Measurements from ENCODE around the gene UBE2V1. TPM values are rescaled to one million over a fixed set of nuclear protein-coding genes. Genes with fewer than 3 reads are reported as not detected.

Gene UBE2V1
- total and polyA plus RNA-seq, 2 of the 13 experiments (the other 11 are each of a cell fraction or from before 2014, with no cell fraction given) = 81.3 to 132 TPM

DNA sequence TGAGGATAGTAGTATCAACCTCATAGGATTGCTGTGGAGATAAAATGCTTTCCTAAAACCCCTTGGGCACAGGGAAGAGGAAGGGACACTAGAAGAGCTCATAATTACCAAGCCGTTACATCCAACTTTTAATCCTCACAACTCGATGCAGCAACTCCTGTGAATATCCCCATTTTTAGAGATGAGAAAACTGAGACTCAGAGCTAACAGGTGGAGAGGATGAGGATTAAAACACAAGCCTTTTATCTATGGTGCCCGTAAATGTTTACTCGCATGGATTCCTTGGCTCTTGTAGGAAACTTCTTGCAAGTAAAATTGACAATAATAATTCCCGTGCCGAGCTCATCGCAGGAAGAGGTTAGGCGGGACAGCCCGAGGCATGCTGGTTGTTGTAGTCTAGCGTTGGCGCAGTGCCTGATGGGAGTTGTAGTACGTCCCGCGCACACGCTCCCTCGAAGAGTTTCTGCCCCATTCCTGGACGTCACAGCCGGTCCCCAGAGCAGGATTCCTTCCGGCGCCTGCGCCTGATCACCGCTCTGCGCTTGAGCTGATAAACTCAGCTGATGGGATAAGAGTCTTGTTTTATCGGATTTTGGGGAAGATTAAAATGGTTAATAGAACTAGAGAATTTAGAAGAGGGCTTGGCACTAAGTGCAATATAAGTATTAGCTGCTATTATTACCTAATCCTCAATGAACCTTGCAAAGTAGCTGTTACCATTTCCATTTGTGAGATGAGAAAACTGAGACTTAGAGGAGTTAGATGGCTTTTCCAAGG, 2.8 kb upstream of the UBE2V1 start (continued):
- no peak for TF ChIP-seq SKI (IDR thresholded peaks at IDR 0.05; ENCODE audit: partially characterized antibody)
- no peak for TF ChIP-seq ZNF83 (CRISPR knock-in tag; IDR thresholded peaks at IDR 0.05; ENCODE audit: borderline replicate concordance)
- TF ChIP-seq, protein P1, sequence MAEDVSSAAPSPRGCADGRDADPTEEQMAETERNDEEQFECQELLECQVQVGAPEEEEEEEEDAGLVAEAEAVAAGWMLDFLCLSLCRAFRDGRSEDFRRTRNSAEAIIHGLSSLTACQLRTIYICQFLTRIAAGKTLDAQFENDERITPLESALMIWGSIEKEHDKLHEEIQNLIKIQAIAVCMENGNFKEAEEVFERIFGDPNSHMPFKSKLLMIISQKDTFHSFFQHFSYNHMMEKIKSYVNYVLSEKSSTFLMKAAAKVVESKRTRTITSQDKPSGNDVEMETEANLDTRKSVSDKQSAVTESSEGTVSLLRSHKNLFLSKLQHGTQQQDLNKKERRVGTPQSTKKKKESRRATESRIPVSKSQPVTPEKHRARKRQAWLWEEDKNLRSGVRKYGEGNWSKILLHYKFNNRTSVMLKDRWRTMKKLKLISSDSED (CRISPR knock-in tag; IDR thresholded peaks at IDR 0.05) = no peak
- TF ChIP-seq GABPB1 (CRISPR knock-in tag; IDR thresholded peaks at IDR 0.05) = peak; percentile 97
- no peak; the same call in 1 of the 2 replicates for TF ChIP-seq MIXL1 (CRISPR knock-in tag; IDR thresholded peaks at IDR 0.05)
- no peak for TF ChIP-seq NFATC3 (CRISPR knock-in tag; IDR thresholded peaks at IDR 0.05)
- TF ChIP-seq ZEB1 (IDR thresholded peaks at IDR 0.05; ENCODE audit: insufficient replicate concordance, low read depth) = no peak
- TF ChIP-seq, protein P2, sequence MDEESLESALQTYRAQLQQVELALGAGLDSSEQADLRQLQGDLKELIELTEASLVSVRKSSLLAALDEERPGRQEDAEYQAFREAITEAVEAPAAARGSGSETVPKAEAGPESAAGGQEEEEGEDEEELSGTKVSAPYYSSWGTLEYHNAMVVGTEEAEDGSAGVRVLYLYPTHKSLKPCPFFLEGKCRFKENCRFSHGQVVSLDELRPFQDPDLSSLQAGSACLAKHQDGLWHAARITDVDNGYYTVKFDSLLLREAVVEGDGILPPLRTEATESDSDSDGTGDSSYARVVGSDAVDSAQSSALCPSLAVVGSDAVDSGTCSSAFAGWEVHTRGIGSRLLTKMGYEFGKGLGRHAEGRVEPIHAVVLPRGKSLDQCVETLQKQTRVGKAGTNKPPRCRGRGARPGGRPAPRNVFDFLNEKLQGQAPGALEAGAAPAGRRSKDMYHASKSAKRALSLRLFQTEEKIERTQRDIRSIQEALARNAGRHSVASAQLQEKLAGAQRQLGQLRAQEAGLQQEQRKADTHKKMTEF (CRISPR knock-in tag; IDR thresholded peaks at IDR 0.05) = peak; percentile 71
- no peak for TF ChIP-seq CC2D1A (CRISPR knock-in tag; IDR thresholded peaks at IDR 0.05)
- TF ChIP-seq PTBP1 (IDR thresholded peaks at IDR 0.05; ENCODE audit: low read depth, low read length, poor library complexity, severe bottlenecking) = no peak
- TF ChIP-seq, protein P3, sequence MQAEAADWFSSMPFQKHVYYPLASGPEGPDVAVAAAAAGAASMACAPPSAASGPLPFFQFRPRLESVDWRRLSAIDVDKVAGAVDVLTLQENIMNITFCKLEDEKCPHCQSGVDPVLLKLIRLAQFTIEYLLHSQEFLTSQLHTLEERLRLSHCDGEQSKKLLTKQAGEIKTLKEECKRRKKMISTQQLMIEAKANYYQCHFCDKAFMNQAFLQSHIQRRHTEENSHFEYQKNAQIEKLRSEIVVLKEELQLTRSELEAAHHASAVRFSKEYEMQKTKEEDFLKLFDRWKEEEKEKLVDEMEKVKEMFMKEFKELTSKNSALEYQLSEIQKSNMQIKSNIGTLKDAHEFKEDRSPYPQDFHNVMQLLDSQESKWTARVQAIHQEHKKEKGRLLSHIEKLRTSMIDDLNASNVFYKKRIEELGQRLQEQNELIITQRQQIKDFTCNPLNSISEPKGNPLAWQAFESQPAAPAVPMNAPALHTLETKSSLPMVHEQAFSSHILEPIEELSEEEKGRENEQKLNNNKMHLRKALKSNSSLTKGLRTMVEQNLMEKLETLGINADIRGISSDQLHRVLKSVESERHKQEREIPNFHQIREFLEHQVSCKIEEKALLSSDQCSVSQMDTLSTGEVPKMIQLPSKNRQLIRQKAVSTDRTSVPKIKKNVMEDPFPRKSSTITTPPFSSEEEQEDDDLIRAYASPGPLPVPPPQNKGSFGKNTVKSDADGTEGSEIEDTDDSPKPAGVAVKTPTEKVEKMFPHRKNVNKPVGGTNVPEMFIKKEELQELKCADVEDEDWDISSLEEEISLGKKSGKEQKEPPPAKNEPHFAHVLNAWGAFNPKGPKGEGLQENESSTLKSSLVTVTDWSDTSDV (CRISPR knock-in tag; IDR thresholded peaks at IDR 0.05) = no peak
- peak; percentile 91 for TF ChIP-seq SPEN (CRISPR knock-in tag; IDR thresholded peaks at IDR 0.05; ENCODE audit: low read depth)
- TF ChIP-seq, protein P4, sequence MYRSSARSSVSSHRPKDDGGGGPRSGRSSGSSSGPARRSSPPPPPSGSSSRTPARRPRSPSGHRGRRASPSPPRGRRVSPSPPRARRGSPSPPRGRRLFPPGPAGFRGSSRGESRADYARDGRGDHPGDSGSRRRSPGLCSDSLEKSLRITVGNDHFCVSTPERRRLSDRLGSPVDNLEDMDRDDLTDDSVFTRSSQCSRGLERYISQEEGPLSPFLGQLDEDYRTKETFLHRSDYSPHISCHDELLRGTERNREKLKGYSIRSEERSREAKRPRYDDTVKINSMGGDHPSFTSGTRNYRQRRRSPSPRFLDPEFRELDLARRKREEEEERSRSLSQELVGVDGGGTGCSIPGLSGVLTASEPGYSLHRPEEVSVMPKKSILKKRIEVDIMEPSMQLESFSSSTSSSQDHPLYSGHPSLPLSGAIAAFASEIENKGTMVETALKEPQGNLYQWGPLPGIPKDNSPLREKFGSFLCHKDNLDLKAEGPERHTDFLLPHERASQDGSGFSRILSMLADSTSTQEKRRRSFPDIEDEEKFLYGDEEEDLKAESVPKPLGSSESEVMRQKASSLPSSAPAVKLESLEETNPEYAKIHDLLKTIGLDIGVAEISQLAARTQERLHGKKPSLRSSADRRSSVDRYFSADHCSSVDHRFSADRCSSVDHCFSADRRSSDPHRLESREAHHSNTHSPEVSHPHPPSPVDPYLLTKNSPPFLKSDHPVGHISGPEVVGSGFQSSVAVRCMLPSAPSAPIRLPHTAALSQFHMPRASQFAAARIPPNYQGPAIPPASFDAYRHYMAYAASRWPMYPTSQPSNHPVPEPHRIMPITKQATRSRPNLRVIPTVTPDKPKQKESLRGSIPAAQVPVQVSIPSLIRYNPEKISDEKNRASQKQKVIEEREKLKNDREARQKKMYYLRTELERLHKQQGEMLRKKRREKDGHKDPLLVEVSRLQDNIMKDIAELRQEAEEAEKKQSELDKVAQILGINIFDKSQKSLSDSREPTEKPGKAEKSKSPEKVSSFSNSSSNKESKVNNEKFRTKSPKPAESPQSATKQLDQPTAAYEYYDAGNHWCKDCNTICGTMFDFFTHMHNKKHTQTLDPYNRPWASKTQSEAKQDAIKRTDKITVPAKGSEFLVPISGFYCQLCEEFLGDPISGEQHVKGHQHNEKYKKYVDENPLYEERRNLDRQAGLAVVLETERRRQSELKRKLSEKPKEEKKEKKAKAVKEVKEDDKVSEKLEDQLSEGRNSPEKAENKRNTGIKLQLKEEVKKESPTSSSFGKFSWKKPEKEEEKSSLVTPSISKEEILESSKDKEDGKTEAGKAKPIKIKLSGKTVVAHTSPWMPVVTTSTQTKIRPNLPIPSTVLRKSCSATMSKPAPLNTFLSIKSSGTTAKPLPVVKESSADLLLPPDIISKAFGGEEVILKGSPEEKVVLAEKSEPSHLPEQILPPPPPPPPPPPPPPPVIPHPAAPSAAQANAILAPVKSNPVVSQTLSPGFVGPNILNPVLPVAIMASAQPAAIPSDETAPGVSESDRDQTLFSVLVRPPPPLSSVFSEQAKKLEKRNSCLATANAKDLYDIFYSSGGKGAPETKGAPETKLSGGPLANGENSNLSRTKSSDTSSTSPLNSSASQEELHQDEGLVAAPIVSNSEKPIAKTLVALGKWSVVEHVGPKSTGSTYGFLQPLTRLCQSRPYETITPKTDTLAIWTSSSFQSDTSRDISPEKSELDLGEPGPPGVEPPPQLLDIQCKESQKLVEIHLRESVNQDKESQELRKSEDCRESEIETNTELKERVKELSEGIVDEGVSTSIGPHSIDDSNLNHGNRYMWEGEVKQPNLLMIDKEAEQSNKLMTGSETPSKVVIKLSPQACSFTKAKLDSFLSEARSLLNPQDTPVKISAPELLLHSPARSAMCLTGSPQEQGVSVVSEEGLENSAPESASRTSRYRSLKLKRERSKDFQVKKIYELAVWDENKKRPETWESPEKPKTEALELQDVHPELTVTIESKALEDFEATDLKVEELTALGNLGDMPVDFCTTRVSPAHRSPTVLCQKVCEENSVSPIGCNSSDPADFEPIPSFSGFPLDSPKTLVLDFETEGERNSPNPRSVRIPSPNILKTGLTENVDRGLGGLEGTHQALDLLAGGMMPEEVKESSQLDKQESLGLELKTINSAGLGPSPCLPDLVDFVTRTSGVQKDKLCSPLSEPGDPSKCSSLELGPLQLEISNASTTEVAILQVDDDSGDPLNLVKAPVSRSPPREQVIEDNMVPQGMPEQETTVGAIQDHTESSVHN (CRISPR knock-in tag; IDR thresholded peaks at IDR 0.05) = no peak
- TF ChIP-seq SOX13 (IDR thresholded peaks at IDR 0.05) = no peak
- TF ChIP-seq SOX13 (CRISPR knock-in tag; conservative IDR thresholded peaks at IDR 0.05 in 1 of 2, IDR thresholded peaks at IDR 0.05 in 1 of 2) = peak in 1 of 2 experiments; percentile 37; a peak in 1 of 4 replicates
